ENCODE results near the gene PGGT1B.

The PGGT1B gene

GRCh38 chr5:115297031-115297430 is 34.4 kb upstream of the PGGT1B start:
- no peak for DNase-seq (ENCODE audit: low spot score)
- no peak for TF ChIP-seq CTCF (IDR thresholded peaks at IDR 0.05; ENCODE audit: extremely low read depth, insufficient read depth, missing control alignments)
- in situ Hi-C loops (cut with MboI; ENCODE audit: low pct_unique_long_range_greater_than_20kb, low sequenced_read_pairs, unreplicated experiment) = no loop called here

- DNase-seq (ENCODE audit: low spot score) = peak; percentile 96
- in situ Hi-C loops (cut with MboI; ENCODE audit: low pct_unique_long_range_greater_than_20kb, low sequenced_read_pairs, unreplicated experiment) = no loop called here
- no peak for TF ChIP-seq CTCF (IDR thresholded peaks at IDR 0.05; ENCODE audit: extremely low read depth, insufficient read depth, missing control alignments)
These were observed 33.7 kb upstream of the PGGT1B start, which contains the start of gene CCDC112 for GRCh38 chr5:115296124-115297022. TSS of gene CCDC112 (minus strand) at chr5:115296654. CDS start at chr5:115296543, 111 bp downstream.

DNA sequence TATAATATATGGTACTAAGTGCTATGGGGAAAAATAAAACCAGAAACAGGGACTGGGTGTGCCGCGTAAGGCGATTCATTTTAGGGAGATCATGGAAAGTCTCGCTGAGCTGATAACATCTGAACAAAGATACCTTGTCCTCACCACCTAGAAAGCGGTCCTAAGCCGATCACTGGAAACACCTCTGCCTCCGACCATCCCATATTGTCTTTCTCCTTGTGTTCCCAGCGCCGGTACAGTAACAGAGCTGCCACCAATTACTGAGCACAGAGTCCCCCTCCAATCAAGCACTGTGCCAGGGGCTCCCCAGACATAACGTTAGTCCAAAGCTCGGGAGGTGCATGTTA is 33.1 kb upstream of the PGGT1B start:
- DNase-seq (ENCODE audit: low spot score) = no peak
- in situ Hi-C loops (cut with MboI; ENCODE audit: low pct_unique_long_range_greater_than_20kb, low sequenced_read_pairs, unreplicated experiment) = no loop called here
- TF ChIP-seq CTCF (IDR thresholded peaks at IDR 0.05; ENCODE audit: extremely low read depth, insufficient read depth, missing control alignments) = no peak

DNA sequence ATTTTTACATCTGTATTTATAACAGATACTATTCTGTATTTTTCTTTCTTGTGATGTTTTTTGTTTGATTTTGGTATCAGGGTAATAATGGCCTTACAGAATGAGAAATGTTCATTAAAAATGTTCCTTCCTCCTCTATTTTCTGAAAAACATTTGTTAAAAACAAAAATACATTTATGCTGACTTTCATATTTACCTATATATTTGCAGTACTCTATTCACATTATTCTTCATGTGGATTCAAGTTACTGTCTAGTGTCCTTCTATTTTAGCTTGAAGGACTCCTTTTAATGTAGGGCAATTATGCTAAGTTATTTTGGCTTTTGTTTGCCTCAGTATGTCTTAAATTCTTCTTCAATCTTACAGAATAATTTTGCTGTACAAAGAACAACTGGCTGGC is 28.7 kb upstream of the PGGT1B start:
- no peak for TF ChIP-seq CTCF (IDR thresholded peaks at IDR 0.05; ENCODE audit: extremely low read depth, insufficient read depth, missing control alignments)
- in situ Hi-C loops (cut with MboI; ENCODE audit: low pct_unique_long_range_greater_than_20kb, low sequenced_read_pairs, unreplicated experiment) = no loop called here
- DNase-seq (ENCODE audit: low spot score) = no peak

DNA sequence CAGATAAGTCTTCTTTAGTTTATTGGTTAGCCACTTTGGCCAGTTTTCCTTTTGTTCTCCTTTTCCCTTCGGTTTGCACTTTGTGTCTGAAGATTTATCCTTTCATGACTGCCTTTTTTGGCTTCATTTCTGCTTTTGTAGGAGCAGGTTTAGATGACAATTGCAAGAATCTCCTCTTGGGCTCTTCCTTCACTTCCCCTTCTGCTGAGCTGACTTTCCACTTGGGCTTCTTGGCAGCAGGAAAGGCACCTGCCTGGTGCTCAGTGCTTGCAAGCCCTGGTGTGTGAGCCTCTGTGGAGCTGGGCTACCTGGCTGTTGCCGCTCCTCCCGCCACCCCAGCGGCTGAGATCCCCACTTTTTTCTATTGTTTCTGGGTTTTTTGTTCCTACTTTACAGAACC is 26.4 kb upstream of the PGGT1B start:
- DNase-seq (ENCODE audit: low spot score) = no peak
- in situ Hi-C loops (cut with MboI; ENCODE audit: low pct_unique_long_range_greater_than_20kb, low sequenced_read_pairs, unreplicated experiment) = no loop called here
- TF ChIP-seq CTCF (IDR thresholded peaks at IDR 0.05; ENCODE audit: extremely low read depth, insufficient read depth, missing control alignments) = no peak

- DNase-seq (ENCODE audit: low spot score) = no peak
- no peak for TF ChIP-seq CTCF (IDR thresholded peaks at IDR 0.05; ENCODE audit: extremely low read depth, insufficient read depth, missing control alignments)
- in situ Hi-C loops (cut with MboI; ENCODE audit: low pct_unique_long_range_greater_than_20kb, low sequenced_read_pairs, unreplicated experiment) = no loop called here
These were observed 21.3 kb upstream of the PGGT1B start for GRCh38 chr5:115284021-115284420.

Data from GM13977 (cell line).